ENCODE data around the gene POLRMT.

DNA sequence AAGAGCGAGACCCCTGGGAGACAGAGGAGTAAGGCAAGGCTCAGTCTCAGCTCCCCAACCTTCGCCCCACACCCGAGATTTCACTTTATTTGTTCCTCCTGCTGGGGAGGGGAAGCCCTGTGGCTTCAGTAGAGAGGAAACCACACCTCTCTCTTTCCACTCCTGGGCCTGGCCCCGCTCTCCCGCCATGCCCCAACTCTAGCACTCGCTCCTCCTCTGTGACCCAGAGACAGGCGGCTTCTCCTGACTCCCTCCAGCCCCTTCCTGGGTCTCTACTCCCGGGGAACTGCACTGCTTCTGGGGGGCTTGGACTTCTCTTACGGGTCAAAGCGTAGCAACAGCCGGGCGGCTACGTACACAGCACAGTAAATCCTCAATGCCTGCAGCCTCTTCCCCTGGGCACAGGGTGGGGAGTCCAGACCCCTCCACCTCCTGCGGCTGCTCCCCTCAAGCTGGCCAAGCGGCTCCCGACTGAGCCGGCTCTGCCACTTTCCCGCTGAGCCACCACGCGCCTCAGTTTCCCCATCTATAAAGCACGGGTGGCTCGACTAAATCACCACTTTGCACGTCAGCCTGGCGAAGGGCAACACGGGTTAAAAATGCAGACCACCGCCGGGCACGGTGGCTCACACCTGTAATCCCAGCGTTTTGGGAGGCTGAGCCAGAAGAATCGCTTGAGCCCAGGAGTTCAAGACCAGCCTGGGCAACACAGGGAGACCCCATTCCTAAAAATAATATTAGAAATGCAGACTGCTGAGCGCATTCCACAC lies 28.3 kb upstream of the POLRMT start:
- TF ChIP-seq, protein P1, sequence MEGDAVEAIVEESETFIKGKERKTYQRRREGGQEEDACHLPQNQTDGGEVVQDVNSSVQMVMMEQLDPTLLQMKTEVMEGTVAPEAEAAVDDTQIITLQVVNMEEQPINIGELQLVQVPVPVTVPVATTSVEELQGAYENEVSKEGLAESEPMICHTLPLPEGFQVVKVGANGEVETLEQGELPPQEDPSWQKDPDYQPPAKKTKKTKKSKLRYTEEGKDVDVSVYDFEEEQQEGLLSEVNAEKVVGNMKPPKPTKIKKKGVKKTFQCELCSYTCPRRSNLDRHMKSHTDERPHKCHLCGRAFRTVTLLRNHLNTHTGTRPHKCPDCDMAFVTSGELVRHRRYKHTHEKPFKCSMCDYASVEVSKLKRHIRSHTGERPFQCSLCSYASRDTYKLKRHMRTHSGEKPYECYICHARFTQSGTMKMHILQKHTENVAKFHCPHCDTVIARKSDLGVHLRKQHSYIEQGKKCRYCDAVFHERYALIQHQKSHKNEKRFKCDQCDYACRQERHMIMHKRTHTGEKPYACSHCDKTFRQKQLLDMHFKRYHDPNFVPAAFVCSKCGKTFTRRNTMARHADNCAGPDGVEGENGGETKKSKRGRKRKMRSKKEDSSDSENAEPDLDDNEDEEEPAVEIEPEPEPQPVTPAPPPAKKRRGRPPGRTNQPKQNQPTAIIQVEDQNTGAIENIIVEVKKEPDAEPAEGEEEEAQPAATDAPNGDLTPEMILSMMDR (IDR thresholded peaks at IDR 0.05) = no peak
- TF ChIP-seq POLR2A (IDR thresholded peaks at IDR 0.05) = no peak
